Loucy (cell line): ENCODE data around the gene DNM3.

Experiments used
- H2AFZ ChIP-seq: fragments of 200-600 bp; sonication (generic); 2 replicates; pipeline ENCODE4 v1.6.0; 2016; ENCODE audit warnings: antibody characterized with exemption, mild to moderate bottlenecking, low read length, moderate library complexity
- H3F3A ChIP-seq: fragments of 200-600 bp; 2 replicates; pipeline ENCODE4 v1.6.0; 2016; ENCODE audit warnings: antibody characterized with exemption, low read depth, mild to moderate bottlenecking
- H3K27me3 ChIP-seq: fragments of 200-600 bp; sonication (generic); 2 replicates; pipeline ENCODE4 v1.6.1; 2014; ENCODE audit warnings: low read length, mild to moderate bottlenecking; ENCODE audit not compliant: insufficient read depth, poor library complexity, severe bottlenecking
- H3K36me3 ChIP-seq: fragments of 200-600 bp; sonication (generic); 2 replicates; pipeline ENCODE4 v1.6.1; 2016; ENCODE audit warnings: low read length; ENCODE audit not compliant: insufficient read depth
- H3K4me1 ChIP-seq: fragments of 200-600 bp; sonication (generic); 2 replicates; pipeline ENCODE4 v1.5.1; 2014; ENCODE audit warnings: low read length, mild to moderate bottlenecking; ENCODE audit not compliant: insufficient read depth, poor library complexity, severe bottlenecking
- H3K4me2 ChIP-seq: fragments of 200-600 bp; sonication (generic); 2 replicates; pipeline ENCODE4 v1.6.0; 2014; ENCODE audit warnings: antibody characterized with exemption, low read length, low read depth, mild to moderate bottlenecking; ENCODE audit not compliant: poor library complexity, severe bottlenecking
- H3K4me3 ChIP-seq: fragments of 200-600 bp; sonication (generic); 2 replicates; pipeline ENCODE4 v1.5.1; 2014; ENCODE audit warnings: low read length, mild to moderate bottlenecking, mixed read lengths; ENCODE audit not compliant: poor library complexity, severe bottlenecking
- H3K79me2 ChIP-seq: fragments of 200-600 bp; sonication (generic); 2 replicates; pipeline ENCODE4 v1.6.1; 2014; ENCODE audit warnings: low read length; ENCODE audit not compliant: insufficient read depth
- H3K9ac ChIP-seq: fragments of 200-600 bp; sonication (generic); 2 replicates; pipeline ENCODE4 v1.6.0; 2014; ENCODE audit warnings: mild to moderate bottlenecking, low read depth, low read length, moderate library complexity; ENCODE audit not compliant: poor library complexity, severe bottlenecking
- H3K9me2 ChIP-seq: fragments of 200-600 bp; sonication (generic); replicated peaks from 2 replicates; pipeline ENCODE4 v1.6.1; 2016; ENCODE audit warnings: low read depth, low read length, mixed read lengths
- H3K9me3 ChIP-seq: fragments of 200-600 bp; sonication (generic); 2 replicates; pipeline ENCODE4 v1.6.1; 2014; ENCODE audit warnings: mild to moderate bottlenecking, antibody characterized with exemption, low read length, low read depth; ENCODE audit not compliant: insufficient read depth
- H4K20me1 ChIP-seq: fragments of 200-600 bp; sonication (generic); 2 replicates; pipeline ENCODE4 v1.6.0; 2014; ENCODE audit warnings: antibody characterized with exemption, low read length, mild to moderate bottlenecking; ENCODE audit not compliant: insufficient read depth, poor library complexity, severe bottlenecking
- CTCF ChIP-seq: fragments of 200-600 bp; sonication (generic); conservative IDR thresholded peaks from 2 replicates; pipeline ENCODE4 v1.5.1; 2014; ENCODE audit warnings: mild to moderate bottlenecking, antibody characterized with exemption, low read length
- EZH2phosphoT487 ChIP-seq: fragments of 200-600 bp; IDR thresholded peaks from 2 replicates; pipeline ENCODE4 v1.6.1; 2018; ENCODE audit warnings: antibody characterized with exemption, mild to moderate bottlenecking, moderate library complexity, borderline replicate concordance

The DNM3 gene

GRCh38 chr1:171819946-171820345, 21.4 kb upstream of the DNM3 start:
- Histone ChIP-seq H3K79me2 (no peaks in the 10 kb centered on the region), H3K36me3 (no peaks in the 10 kb centered on the region), H3K9me3 (no peaks in the 10 kb centered on the region), H3K4me3 (no peak overlapping the region), H2AFZ (no peak overlapping the region), H3K4me2 (no peak overlapping the region), H3F3A (no peaks in the 10 kb centered on the region), H3K27me3 (no peaks in the 10 kb centered on the region), H4K20me1 (no peaks in the 10 kb centered on the region), H3K9ac (no peak overlapping the region), H3K9me2 (no peaks in the 10 kb centered on the region), H3K4me1 (no peaks in the 10 kb centered on the region)
- no peak for TF ChIP-seq EZH2phosphoT487
- TF ChIP-seq CTCF, result no peak

DNA sequence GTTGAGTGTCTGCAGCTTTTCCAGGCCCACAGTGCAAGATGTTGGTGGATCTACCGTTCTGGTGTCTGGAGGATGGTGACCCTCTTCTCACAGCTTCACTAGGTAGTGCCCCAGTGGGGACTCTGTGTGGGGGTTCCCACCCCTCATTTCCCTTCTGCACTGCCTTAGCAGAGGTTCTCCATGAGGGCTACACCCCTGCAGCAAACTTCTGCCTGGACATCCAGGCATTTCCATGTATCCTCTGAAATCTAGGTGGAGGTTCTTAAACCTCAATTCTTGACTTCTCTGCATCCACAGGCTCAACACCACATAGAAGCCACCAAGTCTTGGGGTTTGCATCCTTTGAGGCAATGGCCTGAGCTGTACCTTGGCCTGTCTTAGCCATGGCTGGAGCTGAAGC, 14.3 kb upstream of the DNM3 start:
- Histone ChIP-seq H3F3A (no peaks in the 10 kb centered on the region), H3K27me3 (no peaks in the 10 kb centered on the region), H3K36me3 (no peaks in the 10 kb centered on the region), H3K4me3 (no peak overlapping the region), H4K20me1 (no peaks in the 10 kb centered on the region), H3K9me2 (no peaks in the 10 kb centered on the region), H2AFZ (no peak overlapping the region), H3K4me2 (no peak overlapping the region), H3K4me1 (no peaks in the 10 kb centered on the region), H3K79me2 (no peaks in the 10 kb centered on the region), H3K9ac (no peak overlapping the region), H3K9me3 (peaks cover 4% of the 10 kb centered on the region; the same call in 1 of the 2 replicates)
- TF ChIP-seq CTCF (no peak), EZH2phosphoT487 (no peak)

GRCh38 chr1:171828794-171829193, 12.5 kb upstream of the DNM3 start:
- no peaks in the 10 kb centered on the region for H4K20me1 ChIP-seq
- H3K27me3 ChIP-seq, result no peaks in the 10 kb centered on the region
- H3K9ac ChIP-seq, result no peak overlapping the region
- no peaks in the 10 kb centered on the region for H3K4me1 ChIP-seq
- no peak overlapping the region for H3K4me2 ChIP-seq
- no peaks in the 10 kb centered on the region for H3K9me2 ChIP-seq
- H3K9me3 ChIP-seq, result peaks cover 4% of the 10 kb centered on the region; the same call in 1 of the 2 replicates
- TF ChIP-seq EZH2phosphoT487, result no peak
- no peak for TF ChIP-seq CTCF
- no peaks in the 10 kb centered on the region for H3K36me3 ChIP-seq
- no peaks in the 10 kb centered on the region for H3K79me2 ChIP-seq
- no peak overlapping the region for H3K4me3 ChIP-seq
- no peaks in the 10 kb centered on the region for H3F3A ChIP-seq
- H2AFZ ChIP-seq, result no peak overlapping the region
